Panc1 (cell line): ENCODE measurements around the gene OR5K4. TPM values are rescaled to one million over a fixed set of nuclear protein-coding genes. Genes with fewer than 3 reads are reported as not detected.

Source experiments
- ATAC-seq: fragments of 200-7000 bp; cut with Tn5 transposase; 2 replicates; pipeline ENCODE4 v1.9.1; 2020; ENCODE audit warnings: mild to moderate bottlenecking, moderate library complexity
- BruUV-seq: library from RNA; stranded (reverse); fragments of 400-500 nt; replicated peaks from 2 replicates; lab custom pipeline; 2021; lab: Mats Ljungman, UMichigan
- CTCF ChIA-PET: fragments of 300-600 bp; sonication (Branson Sonifier 250); formaldehyde crosslinking; loops from one replicate; lab custom pipeline; 2022; ENCODE audit warnings: antibody characterized with exemption; lab: Charles Lee
- POLR2A ChIA-PET: fragments of 300-600 bp; sonication (Branson Sonifier 250); formaldehyde crosslinking; loops from one replicate; lab custom pipeline; 2022; ENCODE audit warnings: antibody characterized with exemption; lab: Charles Lee
- DNase-seq: peaks from one replicate; pipeline ENCODE4 v3.0.0-alpha.2; 2010; ENCODE audit warnings: low read depth, low spot score
- H3K27ac ChIP-seq: 2 replicates; pipeline ENCODE4 v1.5.1; 2011; ENCODE audit warnings: mild to moderate bottlenecking, low read length, inconsistent platforms
- H3K27me3 ChIP-seq: fragments of 200-500 bp; sonication (Bioruptor generic); 2 replicates; pipeline ENCODE4 v1.6.0; 2014; ENCODE audit warnings: low read length, inconsistent platforms; ENCODE audit not compliant: control insufficient read depth, insufficient read depth
- H3K36me3 ChIP-seq: fragments of 200-500 bp; sonication (Bioruptor generic); 2 replicates; pipeline ENCODE4 v1.5.1; 2014; ENCODE audit warnings: inconsistent platforms, mild to moderate bottlenecking, low read length, moderate library complexity; ENCODE audit not compliant: control insufficient read depth, insufficient read depth
- H3K4me1 ChIP-seq: 2 replicates; pipeline ENCODE4 v1.5.1; 2011; ENCODE audit warnings: inconsistent platforms, mild to moderate bottlenecking, low read length, moderate library complexity; ENCODE audit not compliant: control insufficient read depth, insufficient read depth
- H3K4me3 ChIP-seq, 2 experiments: 2 replicates each; pipeline ENCODE4 v1.5.1; 2011 to 2012; ENCODE audit warnings: low read depth in 2 of 2, low read length in 2 of 2, mild to moderate bottlenecking in 2 of 2, inconsistent platforms in 1 of 2, moderate library complexity in 1 of 2
- H3K9me3 ChIP-seq: fragments of 200-500 bp; sonication (Bioruptor generic); 2 replicates; pipeline ENCODE4 v1.5.1; 2014; ENCODE audit warnings: low read depth, mild to moderate bottlenecking, inconsistent platforms, low read length, moderate library complexity; ENCODE audit not compliant: control insufficient read depth, insufficient read depth
- POLR2AphosphoS5 ChIP-seq: IDR thresholded peaks from 2 replicates; pipeline ENCODE4 v1.6.1; 2012; ENCODE audit warnings: mild to moderate bottlenecking, low read depth, low read length, moderate library complexity
- SIN3A ChIP-seq: IDR thresholded peaks from 2 replicates; pipeline ENCODE4 v1.6.1; 2012; ENCODE audit warnings: low read depth, mild to moderate bottlenecking, low read length, moderate library complexity, borderline replicate concordance; ENCODE audit not compliant: insufficient read depth
- TCF7L2 ChIP-seq: IDR thresholded peaks from 2 replicates; pipeline ENCODE4 v1.6.1; 2011; ENCODE audit warnings: mild to moderate bottlenecking, low read depth, low read length, inconsistent platforms
- in situ Hi-C: cut with HindIII; loops from 2 replicates; pipeline ENCODE4 v1.10.0; 2016; ENCODE audit warnings: low sequenced_read_pairs, low pct_unique_long_range_greater_than_20kb
- intact Hi-C: fragments of 100-400 bp; cut with micrococcal nuclease; formaldehyde crosslinking; loops from one replicate; pipeline ENCODE4 v1.10.0; 2022; ENCODE audit not compliant: unreplicated experiment
- total RNA-seq: library from RNA; stranded (reverse); gene quantifications from one replicate; pipeline ENCODE4 v1.2.1, GENCODE V29; 2021; ENCODE audit not compliant: unreplicated experiment
- TF ChIP-seq, protein P1 (sequence below): fragments of 450-650 bp; IDR thresholded peaks from 2 replicates; pipeline ENCODE4 v1.5.1; 2017; ENCODE audit warnings: mild to moderate bottlenecking
- TF ChIP-seq, protein P2 (sequence below), 2 experiments: IDR thresholded peaks; 2 replicates each; pipeline ENCODE4 v1.6.1; 2011 to 2012; ENCODE audit warnings: low read depth in 2 of 2, control low read depth in 1 of 2, low read length in 1 of 2, mild to moderate bottlenecking in 1 of 2, moderate library complexity in 1 of 2; ENCODE audit not compliant: insufficient read depth in 1 of 2

OR5K4 gene
- total RNA-seq, 1 experiment from 2014 or later: not detected

DNA sequence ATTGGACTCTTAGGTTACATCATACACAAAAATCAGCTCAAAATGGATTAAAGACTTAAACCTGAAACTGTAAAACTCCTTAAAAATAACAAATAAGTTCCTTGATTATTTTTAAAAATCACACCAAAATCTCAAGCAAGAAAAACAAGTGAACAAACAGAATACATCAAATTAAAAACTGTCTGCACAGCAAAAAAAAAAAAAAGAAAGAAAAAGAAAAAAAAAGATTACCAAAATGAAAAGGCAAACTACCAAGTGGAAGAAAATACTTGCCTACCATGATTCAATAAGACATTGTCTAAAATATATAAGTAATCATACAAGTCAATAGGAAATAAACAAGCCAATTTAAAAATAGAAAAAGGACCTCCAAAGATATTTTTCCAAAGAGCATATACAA is 17.5 kb downstream of the OR5K4 start:
- ATAC-seq (no peak), DNase-seq (no peak)
- H3K27ac ChIP-seq: no peak overlapping the region
- no TSS peak for BruUV-seq
- in situ Hi-C loops: no loop called here
- TF ChIP-seq TCF7L2 (no peak), SIN3A (no peak), POLR2AphosphoS5 (no peak)
- TF ChIP-seq, protein P1, sequence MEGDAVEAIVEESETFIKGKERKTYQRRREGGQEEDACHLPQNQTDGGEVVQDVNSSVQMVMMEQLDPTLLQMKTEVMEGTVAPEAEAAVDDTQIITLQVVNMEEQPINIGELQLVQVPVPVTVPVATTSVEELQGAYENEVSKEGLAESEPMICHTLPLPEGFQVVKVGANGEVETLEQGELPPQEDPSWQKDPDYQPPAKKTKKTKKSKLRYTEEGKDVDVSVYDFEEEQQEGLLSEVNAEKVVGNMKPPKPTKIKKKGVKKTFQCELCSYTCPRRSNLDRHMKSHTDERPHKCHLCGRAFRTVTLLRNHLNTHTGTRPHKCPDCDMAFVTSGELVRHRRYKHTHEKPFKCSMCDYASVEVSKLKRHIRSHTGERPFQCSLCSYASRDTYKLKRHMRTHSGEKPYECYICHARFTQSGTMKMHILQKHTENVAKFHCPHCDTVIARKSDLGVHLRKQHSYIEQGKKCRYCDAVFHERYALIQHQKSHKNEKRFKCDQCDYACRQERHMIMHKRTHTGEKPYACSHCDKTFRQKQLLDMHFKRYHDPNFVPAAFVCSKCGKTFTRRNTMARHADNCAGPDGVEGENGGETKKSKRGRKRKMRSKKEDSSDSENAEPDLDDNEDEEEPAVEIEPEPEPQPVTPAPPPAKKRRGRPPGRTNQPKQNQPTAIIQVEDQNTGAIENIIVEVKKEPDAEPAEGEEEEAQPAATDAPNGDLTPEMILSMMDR: no peak
- TF ChIP-seq, protein P2, sequence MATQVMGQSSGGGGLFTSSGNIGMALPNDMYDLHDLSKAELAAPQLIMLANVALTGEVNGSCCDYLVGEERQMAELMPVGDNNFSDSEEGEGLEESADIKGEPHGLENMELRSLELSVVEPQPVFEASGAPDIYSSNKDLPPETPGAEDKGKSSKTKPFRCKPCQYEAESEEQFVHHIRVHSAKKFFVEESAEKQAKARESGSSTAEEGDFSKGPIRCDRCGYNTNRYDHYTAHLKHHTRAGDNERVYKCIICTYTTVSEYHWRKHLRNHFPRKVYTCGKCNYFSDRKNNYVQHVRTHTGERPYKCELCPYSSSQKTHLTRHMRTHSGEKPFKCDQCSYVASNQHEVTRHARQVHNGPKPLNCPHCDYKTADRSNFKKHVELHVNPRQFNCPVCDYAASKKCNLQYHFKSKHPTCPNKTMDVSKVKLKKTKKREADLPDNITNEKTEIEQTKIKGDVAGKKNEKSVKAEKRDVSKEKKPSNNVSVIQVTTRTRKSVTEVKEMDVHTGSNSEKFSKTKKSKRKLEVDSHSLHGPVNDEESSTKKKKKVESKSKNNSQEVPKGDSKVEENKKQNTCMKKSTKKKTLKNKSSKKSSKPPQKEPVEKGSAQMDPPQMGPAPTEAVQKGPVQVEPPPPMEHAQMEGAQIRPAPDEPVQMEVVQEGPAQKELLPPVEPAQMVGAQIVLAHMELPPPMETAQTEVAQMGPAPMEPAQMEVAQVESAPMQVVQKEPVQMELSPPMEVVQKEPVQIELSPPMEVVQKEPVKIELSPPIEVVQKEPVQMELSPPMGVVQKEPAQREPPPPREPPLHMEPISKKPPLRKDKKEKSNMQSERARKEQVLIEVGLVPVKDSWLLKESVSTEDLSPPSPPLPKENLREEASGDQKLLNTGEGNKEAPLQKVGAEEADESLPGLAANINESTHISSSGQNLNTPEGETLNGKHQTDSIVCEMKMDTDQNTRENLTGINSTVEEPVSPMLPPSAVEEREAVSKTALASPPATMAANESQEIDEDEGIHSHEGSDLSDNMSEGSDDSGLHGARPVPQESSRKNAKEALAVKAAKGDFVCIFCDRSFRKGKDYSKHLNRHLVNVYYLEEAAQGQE (IDR thresholded peaks at IDR 0.05; ENCODE audit: insufficient read depth in 1 of 2, low read depth in 2 of 2, low read length in 1 of 2): no peak
- intact Hi-C loops: no loop called here
- no peak overlapping the region for H3K4me3 ChIP-seq
- no peaks in the 10 kb centered on the region for H3K27me3 ChIP-seq
- H3K36me3 ChIP-seq: no peaks in the 10 kb centered on the region
- no peaks in the 10 kb centered on the region for H3K9me3 ChIP-seq
- H3K4me1 ChIP-seq: no peaks in the 10 kb centered on the region
- ChIA-PET CTCF (no interaction called here), POLR2A (no interaction called here)

DNA sequence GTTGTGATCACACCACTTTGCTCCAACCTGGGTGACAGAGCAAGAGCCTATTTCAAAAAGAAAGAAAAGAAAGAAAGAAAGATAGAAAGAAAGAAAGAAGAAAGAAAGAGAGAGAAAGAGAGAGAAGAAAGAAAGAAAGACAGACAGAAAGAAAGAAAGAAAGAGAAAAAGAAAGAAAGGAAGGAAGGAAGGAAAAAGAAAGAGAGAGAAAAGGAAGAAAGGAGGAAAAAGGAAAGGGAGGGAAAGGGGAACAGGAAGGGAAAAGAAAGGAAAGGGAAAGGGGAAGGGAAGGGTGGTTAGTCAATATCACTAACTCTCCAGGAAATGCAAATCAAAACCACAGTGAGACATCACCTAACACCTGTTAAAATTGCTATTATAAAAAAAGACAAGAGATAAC is 18.2 kb downstream of the OR5K4 start:
- DNase-seq: no peak
- Histone ChIP-seq H3K27ac (no peak overlapping the region), H3K4me1 (no peaks in the 10 kb centered on the region), H3K36me3 (no peaks in the 10 kb centered on the region), H3K27me3 (no peaks in the 10 kb centered on the region), H3K4me3 (no peak overlapping the region), H3K9me3 (no peaks in the 10 kb centered on the region)
- CTCF ChIA-PET: no interaction called here
- BruUV-seq: no TSS peak
- intact Hi-C loops (no loop called here), in situ Hi-C loops (no loop called here)
- no peak for TF ChIP-seq POLR2AphosphoS5
- TF ChIP-seq SIN3A: no peak
- TF ChIP-seq, protein P1: no peak
- TF ChIP-seq, protein P2 (IDR thresholded peaks at IDR 0.05; ENCODE audit: insufficient read depth in 1 of 2, low read depth in 2 of 2, low read length in 1 of 2): no peak
- no peak for TF ChIP-seq TCF7L2
- ATAC-seq: no peak
- POLR2A ChIA-PET: no interaction called here
